Loucy (cell line): Measurements from ENCODE around the gene ASIC2.

ENCODE experiments used
- CTCF ChIP-seq: fragments of 200-600 bp; sonication (generic); conservative IDR thresholded peaks from 2 replicates; pipeline ENCODE4 v1.5.1; 2014; ENCODE audit warnings: mild to moderate bottlenecking, antibody characterized with exemption, low read length
- EZH2phosphoT487 ChIP-seq: fragments of 200-600 bp; IDR thresholded peaks from 2 replicates; pipeline ENCODE4 v1.6.1; 2018; ENCODE audit warnings: antibody characterized with exemption, mild to moderate bottlenecking, moderate library complexity, borderline replicate concordance

DNA sequence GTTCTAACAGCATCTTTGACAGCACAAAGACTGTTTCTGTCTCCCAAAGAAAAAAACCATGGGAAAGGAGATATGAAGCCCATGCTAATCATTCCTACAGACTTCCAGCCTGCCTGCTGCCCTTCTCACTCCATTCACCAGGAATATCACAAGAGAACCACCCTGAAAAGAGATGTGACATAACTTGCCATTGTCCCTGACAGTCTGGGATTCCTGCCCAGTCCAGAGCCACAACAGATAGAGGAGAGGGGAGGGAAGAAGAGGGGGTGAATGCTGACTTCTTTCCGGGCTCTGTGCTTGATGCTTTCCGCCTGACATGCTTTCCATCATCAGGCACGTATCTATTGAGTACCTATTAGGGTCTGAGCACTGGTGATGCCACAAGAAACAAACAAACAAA is 31.6 kb upstream of the ASIC2 start:
- TF ChIP-seq EZH2phosphoT487 (no peak), CTCF (no peak)
